EH (cell line): ENCODE data around the gene PEX3.
"Not testable (repeated sequence)": the region's sequence is repeated elsewhere in the genome, so short reads cannot be mapped to it uniquely, and the experiment has no call there.

ENCODE experiments used
- DNase-seq: peaks from one replicate; pipeline ENCODE4 v3.0.0-alpha.2; 2015; ENCODE audit warnings: low read depth

Gene PEX3

DNA sequence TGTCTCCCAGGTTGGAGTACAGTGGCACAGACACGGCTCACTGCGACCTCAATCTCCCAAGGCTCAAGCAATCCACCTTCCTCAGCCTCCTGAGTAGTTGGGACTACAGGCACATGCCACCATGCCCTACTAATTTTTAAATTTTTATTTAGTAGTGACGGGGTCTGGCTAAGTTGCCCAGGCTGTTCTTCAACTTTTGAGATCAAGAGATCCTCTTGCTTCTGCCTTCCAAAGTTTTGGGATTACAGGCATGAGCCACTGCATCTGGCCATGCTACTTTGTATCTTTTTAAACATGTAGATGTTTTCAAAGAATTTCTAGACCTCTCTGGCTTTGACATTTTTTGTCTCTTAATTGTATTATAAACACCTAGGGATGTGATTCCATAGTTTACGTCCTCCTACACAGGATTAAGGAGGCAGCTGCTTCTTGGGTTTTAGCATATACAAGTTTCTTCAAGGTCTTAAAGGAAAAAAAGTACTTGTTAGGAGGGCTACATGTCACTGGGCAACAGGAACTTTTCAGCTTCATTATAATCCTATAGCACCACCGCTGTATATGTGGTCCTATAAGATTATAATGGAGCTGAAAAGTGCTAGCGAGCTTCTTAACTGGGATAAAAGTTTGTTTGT lies 1.4 kb upstream of the PEX3 start:
- no peak for DNase-seq

DNA sequence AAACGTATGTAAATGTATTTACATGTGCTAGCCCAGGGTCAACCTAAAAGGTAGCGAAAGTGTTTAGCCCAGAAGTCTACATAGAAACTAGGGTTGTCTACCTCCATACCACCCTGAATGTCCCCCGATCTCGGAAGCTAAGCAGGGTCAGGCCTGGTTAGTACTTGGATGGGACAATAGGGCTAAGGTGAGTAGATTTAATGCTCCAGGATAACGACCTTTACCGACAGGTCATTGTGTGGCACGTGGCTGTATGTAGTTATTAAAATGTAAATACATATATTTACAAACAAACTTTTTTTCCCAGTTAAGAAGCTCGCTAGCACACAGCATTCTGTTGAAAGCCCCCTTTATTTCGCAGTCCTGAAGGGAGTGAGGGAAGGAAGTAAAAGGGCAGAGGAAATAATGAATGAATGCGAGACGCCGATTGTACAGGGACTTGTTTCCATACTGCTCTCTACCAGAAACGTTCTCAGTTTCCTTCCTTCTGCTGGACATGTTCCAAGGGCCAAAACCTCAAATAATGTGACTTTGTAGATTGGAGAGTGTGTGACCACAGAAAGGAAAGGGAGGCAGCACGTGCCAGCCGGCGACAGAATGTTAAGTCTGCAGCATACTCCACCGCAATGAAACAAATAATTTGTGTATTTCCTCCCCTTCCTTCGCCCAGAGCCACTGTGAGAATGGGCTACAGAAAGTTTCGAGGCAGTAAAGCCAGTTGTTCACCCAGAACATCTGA lies 722 bp upstream of the PEX3 start:
- peak; percentile 4 for DNase-seq

DNA sequence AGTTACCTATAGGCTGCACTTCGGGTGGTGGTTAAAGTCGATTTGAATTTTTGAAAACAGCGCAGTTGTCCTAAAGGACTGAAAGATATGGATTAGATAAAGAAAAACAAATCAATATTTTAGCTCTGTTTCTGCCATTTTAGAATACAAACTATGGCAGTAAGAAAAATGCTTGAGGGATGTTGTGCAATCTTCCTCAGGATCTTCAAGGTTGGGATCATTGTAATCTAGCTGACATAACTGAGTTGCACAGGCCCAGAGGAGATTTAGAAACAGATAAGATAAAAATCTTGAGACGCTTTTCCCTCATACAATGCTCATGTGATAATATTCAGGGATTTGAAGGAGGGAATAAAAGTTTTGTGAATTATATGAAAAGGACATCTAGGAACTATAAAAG lies 926 bp downstream of the PEX3 start:
- peak; percentile 7 for DNase-seq

DNA sequence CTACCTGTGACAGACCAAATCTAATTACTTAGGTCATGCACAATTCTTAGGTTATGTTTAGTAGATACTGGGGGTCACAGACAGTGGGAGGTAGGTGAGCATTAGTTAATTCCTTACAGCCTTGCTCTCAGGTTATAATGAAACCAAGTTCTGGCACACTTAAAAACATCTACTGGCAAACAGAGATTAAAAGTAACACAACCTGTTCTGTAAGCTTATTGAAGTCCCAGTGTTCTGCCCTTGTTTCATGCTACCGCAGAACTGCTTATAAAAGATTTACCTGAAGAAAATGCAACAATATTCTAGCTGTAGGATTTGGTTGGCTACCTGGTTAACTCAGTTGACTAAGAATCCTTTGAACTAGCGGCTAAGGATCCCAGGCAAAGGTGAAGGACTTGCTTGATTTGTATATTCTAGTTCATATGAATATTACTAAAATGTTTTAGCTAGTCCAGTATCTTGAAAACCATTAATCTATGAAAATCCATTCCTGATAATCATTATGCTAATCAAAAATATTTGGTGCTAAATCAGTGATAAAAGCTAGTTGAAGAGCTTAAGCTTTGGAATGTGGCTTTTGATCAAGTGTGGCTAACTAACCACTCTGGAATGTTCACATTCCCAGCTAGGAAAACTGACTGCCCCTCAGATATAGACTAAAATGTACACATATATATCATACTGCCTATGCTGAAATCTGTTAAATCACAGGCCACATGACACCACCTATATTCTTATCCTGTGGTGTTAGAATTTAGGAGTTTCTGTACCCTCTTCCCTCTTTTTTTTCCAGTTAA lies 7.2 kb downstream of the PEX3 start:
- peak; percentile 50 for DNase-seq

DNA sequence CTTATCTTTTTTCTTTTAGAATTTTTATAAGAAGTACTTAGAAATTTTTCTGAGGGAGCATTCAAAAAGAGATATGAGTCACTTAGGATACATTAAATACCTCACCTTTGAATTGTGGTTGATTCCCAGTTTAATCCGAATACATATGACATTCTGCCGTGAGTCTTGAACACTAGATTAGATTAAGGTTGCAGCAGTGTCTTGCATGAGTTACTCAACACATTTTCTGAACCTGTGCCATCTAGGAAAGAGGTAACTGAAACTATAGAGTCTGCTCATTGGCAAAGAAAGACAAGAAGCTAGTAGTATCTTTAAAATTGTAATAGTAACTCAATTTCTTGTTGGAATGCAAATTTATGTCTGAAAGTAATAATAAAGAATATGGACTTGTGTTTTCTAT lies 14.9 kb downstream of the PEX3 start:
- DNase-seq: no peak

DNA sequence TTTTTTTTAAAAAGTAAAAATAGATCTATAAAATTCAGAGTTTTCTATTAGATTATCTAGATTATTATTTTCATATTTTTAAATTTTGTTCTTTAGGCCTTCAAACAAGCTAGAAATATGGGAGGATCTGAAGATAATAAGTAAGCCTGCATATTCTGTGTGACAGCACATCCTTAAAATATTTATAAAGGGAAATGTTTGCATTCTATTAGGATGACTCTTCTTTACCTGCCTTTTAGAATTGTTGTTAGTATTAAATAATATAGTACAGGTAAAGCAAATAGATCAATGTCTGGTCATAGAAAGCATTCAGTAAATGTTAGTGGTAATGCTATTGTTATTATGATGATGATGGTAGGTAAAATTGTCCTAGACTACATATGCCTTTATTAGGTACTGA lies 17.4 kb downstream of the PEX3 start:
- no peak for DNase-seq

DNA sequence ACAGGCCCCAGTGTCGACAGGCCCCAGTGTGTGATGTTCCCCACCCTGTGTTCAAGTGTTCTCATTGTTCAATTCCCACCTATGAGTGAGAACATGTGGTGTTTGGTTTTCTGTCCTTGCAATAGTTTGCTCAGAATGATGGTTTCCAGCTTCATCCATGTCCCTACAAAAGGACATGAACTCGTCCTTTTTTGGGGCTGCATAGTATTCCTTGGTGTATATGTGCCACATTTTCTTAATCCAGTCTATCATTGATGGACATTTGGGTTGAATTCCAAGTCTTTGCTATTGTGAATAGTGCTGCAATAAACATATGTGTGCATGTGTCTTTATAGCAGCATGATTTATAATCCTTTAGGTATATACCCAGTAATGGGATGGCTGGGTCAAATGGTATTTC lies 18.2 kb downstream of the PEX3 start:
- DNase-seq: not testable (repeated sequence)

DNA sequence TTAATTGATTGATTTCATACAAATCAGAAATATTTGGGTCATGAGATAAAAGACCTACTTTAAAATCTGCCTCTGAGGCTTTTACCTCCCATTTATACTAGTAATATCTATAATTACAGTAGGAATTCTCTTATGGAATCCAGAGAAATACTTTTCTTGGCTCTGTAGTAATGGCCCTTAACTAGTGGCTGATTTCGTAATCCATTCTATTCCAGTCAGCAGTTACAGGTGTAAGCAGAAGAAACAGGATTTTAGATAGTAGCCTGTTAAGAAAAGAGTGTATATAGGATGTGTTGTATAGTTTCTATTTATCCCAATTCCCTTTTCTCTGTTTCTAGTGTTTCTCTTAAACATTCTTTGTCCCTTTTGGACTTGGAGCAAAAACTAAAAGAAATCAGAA lies 21.2 kb downstream of the PEX3 start:
- no peak for DNase-seq

DNA sequence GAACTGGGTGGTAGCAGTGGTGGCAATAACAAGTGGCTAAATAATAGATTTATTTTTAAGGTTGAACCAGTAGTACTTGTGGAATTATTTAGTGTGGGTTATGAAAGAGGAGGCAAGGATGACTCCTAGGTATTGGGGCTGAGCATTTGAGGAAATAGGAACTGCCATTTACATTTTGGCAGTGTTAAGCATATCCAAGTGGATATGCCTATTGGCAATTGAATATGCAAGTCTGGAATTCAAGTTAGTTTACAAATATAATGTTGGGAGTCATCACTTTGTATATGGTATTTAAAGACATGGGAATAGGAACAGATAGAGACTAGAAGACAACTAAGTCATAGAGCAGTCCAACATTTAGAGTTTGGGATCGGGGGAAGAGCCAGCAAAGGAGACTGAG lies 25.9 kb downstream of the PEX3 start:
- DNase-seq: no peak

DNA sequence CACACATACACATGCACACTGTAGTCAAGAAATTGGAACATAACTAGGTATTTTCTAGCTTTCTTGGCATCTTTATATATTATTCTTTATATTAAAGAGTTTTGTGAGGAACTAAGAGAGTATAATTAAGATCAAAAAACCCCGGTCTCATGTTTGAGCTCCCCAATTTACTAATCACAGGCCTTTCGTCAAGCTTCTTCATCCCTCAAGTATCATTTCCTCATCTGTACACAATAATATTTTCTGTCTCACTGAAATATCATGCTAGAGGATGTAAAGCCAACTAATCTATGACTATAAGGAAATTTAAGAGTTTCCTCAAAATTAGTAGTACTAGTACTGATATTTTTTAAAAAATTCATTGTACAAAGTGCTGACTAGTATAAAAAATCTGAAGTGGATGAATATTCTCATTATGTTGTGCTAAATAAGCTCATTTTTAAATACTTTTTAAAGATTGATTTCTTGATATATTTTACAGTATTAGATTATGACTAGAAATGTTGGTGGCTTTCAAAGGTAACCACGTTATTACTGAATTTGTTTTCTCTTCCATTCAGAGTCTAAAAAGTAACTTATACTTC lies 28.0 kb downstream of the PEX3 start:
- no peak for DNase-seq

DNA sequence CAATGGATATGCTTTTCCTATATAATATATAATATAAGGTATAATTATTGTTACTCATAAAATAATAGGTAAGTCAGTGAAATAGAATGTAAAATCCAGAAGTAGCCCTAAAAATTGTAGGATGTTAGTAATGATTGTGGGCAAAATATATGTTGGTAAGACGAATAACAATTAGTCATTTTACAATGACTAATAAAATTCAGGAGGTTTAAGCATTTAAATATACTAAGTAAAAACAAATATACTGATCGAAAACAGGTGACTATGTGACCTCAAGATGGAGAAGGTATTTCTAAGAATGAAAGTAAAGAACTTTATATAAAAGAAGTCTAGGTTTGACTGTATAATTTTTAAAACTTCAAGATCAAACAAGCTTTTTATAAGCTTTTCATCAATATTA lies 32.0 kb downstream of the PEX3 start:
- DNase-seq: no peak

DNA sequence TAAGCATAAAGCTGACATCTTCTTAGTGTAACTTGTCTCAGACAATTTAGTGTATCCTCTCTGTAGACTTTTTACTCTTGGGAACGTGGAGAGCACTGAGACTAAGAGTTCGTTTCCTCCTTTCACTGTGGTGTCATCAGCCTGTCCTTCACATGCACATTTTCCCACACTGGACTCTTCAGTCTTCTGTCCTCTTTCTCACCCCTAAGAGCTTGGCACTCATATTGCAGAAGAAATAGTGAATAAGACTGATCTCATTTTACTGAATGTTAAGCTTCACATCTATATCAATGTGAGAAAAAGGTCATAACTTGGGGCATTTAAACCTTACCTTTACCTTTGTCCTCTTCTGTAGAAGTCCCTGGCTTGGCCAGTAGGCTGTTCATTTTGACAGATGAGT lies 35.4 kb downstream of the PEX3 start:
- DNase-seq: peak; percentile 26

DNA sequence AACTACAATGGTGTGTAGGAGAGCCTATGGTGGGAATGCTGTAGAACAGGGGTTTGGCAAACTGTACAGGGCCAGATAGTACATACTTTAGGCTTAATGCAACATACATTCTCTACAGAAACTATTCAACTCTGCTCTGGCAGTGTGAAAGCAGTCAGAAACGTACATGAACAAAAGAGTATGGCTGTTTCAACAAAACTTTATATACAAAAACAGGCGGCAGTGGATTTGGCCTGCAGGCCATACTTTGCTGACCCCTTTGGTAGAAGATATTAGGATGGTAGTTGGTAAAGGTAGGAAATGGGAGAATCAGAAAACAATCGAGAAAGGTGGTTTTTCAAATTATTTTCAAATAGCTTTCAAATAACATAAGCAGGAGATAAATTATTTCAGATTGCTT lies 36.1 kb downstream of the PEX3 start:
- no peak for DNase-seq

DNA sequence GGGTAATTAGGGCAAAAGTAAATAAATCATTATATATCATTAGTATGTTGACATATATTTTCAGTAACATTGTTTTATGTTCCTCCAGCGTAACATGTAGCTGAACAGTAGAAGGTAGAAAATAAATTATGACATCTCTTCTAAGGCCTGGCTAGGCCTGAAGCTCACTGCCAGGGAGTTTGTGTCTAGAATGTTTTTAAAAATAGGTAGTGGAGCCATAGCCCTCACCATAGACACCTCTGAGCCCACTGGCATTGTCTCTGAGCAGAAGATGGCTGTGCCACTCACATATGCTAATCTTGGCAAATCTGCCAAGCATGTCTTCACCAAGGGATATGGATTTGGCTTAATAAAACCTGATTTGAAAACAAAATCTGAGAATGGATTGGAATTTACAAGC lies 39.6 kb downstream of the PEX3 start:
- DNase-seq: no peak

DNA sequence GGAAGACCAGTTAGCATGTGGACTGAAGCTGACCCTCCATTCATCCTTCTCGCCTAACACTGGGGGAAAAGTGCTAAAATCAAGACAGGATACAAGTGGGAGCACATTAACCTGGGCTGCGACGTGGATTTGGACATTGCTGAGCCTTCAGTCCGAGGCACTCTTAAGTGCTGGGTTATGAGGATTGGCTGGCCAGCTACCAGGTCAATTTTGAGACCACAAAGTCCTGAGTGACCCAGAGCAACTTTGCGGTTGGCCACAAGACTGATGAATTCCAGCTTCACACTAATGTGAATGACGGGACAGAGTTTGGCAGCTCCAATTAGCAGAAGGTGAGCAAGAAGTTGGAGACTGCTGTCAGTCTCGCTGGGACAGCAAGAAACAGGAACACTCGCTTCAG lies 40.2 kb downstream of the PEX3 start:
- DNase-seq: no peak

DNA sequence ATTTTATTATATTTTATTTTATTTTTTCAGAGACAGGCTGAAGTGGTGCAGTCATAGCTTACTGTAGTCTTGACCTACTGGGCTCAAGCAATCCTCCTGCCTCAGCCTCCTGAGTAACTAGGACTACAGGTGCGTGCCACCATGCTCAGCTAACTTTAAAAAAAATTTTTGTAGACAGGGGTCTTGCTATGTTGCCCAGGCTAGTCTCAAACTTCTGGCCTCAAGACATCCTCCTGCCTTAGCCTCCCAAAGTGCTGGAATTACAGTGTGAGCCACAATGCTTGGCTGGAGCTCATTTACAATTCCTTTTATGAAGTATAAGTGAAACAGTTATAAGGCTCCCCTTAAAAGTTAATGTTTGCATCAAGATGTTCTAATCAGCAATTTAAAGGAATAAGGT lies 46.4 kb downstream of the PEX3 start:
- DNase-seq: no peak

DNA sequence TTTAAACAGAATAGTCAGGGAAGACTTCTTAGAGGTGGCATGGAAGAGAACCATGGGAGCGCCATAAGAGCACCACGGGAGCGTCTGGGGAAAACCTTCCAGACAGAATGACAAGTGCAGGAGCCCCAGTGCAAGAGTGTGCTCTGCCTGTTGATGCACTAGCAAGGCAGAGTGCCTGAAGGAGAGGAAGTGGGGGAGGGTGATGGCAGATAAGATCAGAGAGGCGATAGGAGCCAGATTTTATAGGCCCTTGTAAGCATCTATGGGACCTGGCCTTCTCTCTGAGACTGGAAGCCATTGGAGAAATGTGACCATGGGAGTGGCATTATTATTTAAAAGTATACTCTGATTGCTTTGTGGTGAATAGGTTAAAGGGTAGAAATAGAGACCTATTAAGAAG lies 47.8 kb downstream of the PEX3 start:
- DNase-seq: peak; percentile 28

DNA sequence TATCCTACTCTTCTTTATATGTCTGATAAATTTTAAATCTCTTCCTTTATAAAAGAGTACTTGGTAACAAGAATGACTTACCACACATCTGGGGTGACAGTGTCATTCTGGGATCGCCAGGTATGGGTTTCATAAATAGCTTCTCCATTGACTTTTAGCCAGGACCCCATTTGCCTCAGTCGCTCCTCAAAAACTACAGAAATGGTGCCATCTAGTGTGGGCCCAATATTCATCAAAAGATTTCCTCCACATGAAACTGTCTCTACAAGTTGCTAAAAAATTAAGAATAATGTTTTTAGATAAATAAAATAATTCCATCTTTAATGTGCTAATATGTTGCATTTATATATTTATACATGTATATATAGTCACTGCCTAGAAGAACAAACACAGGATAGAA lies 51.2 kb downstream of the PEX3 start:
- no peak for DNase-seq

DNA sequence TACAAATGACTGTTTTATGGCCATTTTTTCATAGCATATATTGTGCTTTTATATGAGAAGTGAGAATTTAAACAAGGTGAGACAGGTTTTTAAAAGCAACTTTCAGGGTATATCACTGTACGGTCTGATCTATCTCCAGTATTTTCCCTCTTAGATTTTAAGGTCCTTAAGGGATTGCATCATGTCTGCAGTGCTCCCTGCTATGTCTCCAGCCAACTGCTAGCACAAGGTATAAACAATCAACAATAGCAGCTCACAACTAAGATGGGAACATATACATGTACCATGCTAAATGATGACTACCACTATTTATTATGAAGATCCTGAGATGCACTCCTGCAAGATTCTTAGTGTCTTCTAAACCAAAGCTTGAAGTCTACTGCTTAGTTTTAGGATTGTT lies 53.8 kb downstream of the PEX3 start:
- no peak for DNase-seq

DNA sequence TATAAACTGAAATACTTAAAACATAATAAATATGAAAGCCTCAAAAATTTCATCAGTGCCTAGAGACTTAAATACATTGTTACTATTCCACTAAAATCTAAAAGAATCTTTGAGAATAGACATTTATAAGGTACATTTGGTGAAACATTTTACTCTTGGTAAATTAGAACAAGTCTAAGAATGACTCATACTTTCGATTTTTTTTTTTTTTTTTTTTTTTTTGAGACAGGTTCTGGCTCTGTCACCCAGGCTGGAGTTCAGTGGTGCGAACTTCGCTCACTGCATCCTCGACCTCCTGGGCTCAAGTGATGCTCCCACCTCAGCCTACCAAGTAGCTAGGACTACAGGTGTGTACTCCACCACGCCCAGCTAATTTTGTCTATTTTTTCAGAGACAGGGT lies 54.5 kb downstream of the PEX3 start:
- no peak for DNase-seq

DNA sequence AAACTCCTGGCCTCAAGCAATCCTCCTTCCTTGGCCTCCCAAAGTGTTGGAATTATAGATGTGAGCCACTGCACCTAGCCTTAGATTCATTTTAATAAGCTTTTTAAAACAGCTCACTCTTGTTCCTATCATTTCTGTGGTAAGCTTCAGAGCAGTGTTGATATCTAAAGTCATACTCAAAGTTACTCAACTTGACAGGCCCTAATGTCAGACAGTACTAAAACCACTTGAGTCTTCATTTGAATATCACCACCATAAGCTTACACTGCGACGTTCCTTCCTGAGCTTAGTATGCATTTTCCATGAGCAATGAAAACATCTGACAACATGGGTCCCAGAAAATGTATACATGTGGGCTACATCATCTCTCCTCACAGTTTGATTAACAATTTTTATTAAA lies 54.9 kb downstream of the PEX3 start:
- DNase-seq: no peak

DNA sequence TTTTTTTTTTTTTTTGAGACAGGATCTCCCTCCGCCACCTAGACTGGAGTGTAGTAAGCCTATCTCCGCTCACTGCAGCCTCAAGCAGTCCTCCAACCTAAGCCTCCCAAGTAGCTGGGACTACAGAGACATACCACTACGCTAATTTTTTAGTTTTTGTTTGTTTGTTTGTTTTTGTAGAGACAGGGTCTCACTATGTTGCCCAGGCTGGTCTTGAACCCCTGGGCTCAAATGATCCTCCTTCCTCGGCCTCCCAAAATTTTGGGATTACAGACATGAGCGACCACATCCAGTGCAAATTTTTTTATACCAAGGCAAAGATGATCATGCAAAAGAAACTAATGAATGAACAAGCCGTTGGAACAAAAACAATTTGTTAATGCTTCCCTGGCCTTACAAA lies 55.6 kb downstream of the PEX3 start:
- DNase-seq: no peak

DNA sequence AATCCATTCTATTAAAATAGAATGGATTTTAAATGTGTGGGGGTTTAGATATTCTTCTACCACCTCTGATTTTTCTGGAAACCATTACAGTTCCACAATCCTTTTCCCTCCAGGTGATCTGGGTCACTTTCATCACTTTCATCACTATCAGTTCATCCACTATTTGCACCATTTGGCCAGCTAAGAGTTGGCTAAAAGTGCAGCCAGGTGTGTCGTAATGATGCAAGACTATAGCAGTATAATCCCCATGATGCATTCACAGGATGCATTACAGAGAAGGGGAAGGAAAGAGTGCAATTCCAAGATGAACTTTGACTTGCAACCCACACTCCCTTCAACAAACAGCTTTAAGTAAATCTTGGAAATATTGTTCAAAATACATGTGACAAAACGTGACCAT lies 56.0 kb downstream of the PEX3 start:
- DNase-seq: no peak
